GM18907 (cell line): ENCODE measurements around the gene ABL1.

Source experiments
- ATAC-seq: cut with Tn5 transposase; IDR thresholded peaks from one replicate; pipeline ENCODE4 v1.9.1; 2021; ENCODE audit warnings: mild to moderate bottlenecking, moderate library complexity; ENCODE audit not compliant: unreplicated experiment

Gene ABL1

GRCh38 chr9:130870491-130871381 is 35.7 kb downstream of the ABL1 start:
- no peak for ATAC-seq

GRCh38 chr9:130871395-130872062 is 36.5 kb downstream of the ABL1 start:
- no peak for ATAC-seq

GRCh38 chr9:130872093-130872492 is 37.0 kb downstream of the ABL1 start:
- ATAC-seq = no peak

GRCh38 chr9:130872508-130872907 is 37.5 kb downstream of the ABL1 start:
- ATAC-seq = no peak

- ATAC-seq = no peak
These were observed 38.0 kb downstream of the ABL1 start for GRCh38 chr9:130872912-130873503.

- ATAC-seq = no peak
These were observed 38.9 kb downstream of the ABL1 start for GRCh38 chr9:130873966-130874365.

GRCh38 chr9:130874783-130875182 is 39.7 kb downstream of the ABL1 start:
- no peak for ATAC-seq

GRCh38 chr9:130877300-130877699 is 42.2 kb downstream of the ABL1 start:
- ATAC-seq = no peak

- ATAC-seq = no peak
These were observed 43.2 kb downstream of the ABL1 start for GRCh38 chr9:130878295-130878694.

GRCh38 chr9:130879863-130880411 is 44.9 kb downstream of the ABL1 start:
- no peak for ATAC-seq

GRCh38 chr9:130880599-130881220 is 45.7 kb downstream of the ABL1 start:
- no peak for ATAC-seq

- no peak for ATAC-seq
These were observed 46.5 kb downstream of the ABL1 start for GRCh38 chr9:130881516-130881915.

- ATAC-seq = no peak
These were observed 47.7 kb downstream of the ABL1 start for GRCh38 chr9:130882696-130883225.

- no peak for ATAC-seq
These were observed 48.4 kb downstream of the ABL1 start for GRCh38 chr9:130883479-130883878.

GRCh38 chr9:130884111-130884531 is 49.1 kb downstream of the ABL1 start:
- ATAC-seq = no peak

GRCh38 chr9:130884542-130885483 is 49.8 kb downstream of the ABL1 start:
- no peak for ATAC-seq

GRCh38 chr9:130885484-130886375 is 50.7 kb downstream of the ABL1 start:
- no peak for ATAC-seq

GRCh38 chr9:130886981-130887380 is 51.9 kb downstream of the ABL1 start:
- no peak for ATAC-seq
